Skeletal muscle satellite cell (primary cell): ENCODE results near the gene ASTE1.

ENCODE experiments used
- H3K27me3 ChIP-seq: 2 replicates; pipeline ENCODE4 v1.7.0; 2013; ENCODE audit warnings: low read length; ENCODE audit not compliant: control insufficient read depth, insufficient read depth
- H3K36me3 ChIP-seq: 2 replicates; pipeline ENCODE4 v1.7.0; 2013; ENCODE audit warnings: mild to moderate bottlenecking, control low read depth, low read length; ENCODE audit not compliant: insufficient read depth
- H3K4me1 ChIP-seq: 2 replicates; pipeline ENCODE4 v1.7.0; 2013; ENCODE audit warnings: low read length; ENCODE audit not compliant: control insufficient read depth, insufficient read depth
- H3K4me2 ChIP-seq: 2 replicates; pipeline ENCODE4 v1.7.0; 2013; ENCODE audit warnings: mild to moderate bottlenecking, low read length
- H3K4me3 ChIP-seq: 2 replicates; pipeline ENCODE4 v1.7.0; 2013; ENCODE audit warnings: low read length
- H3K9ac ChIP-seq: 2 replicates; pipeline ENCODE4 v1.7.0; 2013; ENCODE audit warnings: mild to moderate bottlenecking, low read depth, low read length, moderate library complexity
- H3K9me3 ChIP-seq: replicated peaks from 2 replicates; pipeline ENCODE4 v1.7.0; 2013; ENCODE audit warnings: mild to moderate bottlenecking, control low read depth, low read length

Gene ASTE1

GRCh38 chr3:131007256-131007655 lies 19.4 kb downstream of the ASTE1 start:
- no peaks in the 10 kb centered on the region for H3K27me3 ChIP-seq
- H3K9ac ChIP-seq: no peak overlapping the region
- H3K9me3 ChIP-seq: no peaks in the 10 kb centered on the region
- H3K4me2 ChIP-seq: no peak overlapping the region
- peaks cover 36% of the 10 kb centered on the region for H3K36me3 ChIP-seq
- no peaks in the 10 kb centered on the region for H3K4me1 ChIP-seq
- H3K4me3 ChIP-seq: no peak overlapping the region

GRCh38 chr3:131004603-131005002 lies 22.0 kb downstream of the ASTE1 start:
- Histone ChIP-seq H3K4me1 (no peaks in the 10 kb centered on the region), H3K27me3 (no peaks in the 10 kb centered on the region), H3K36me3 (peaks cover 32% of the 10 kb centered on the region), H3K9ac (no peak overlapping the region), H3K4me3 (no peak overlapping the region), H3K9me3 (no peaks in the 10 kb centered on the region), H3K4me2 (no peak overlapping the region)

GRCh38 chr3:131001071-131001470 lies 25.6 kb downstream of the ASTE1 start:
- Histone ChIP-seq H3K27me3 (no peaks in the 10 kb centered on the region), H3K9me3 (no peaks in the 10 kb centered on the region), H3K9ac (no peak overlapping the region), H3K4me2 (no peak overlapping the region), H3K36me3 (peaks cover 50% of the 10 kb centered on the region), H3K4me3 (no peak overlapping the region), H3K4me1 (no peaks in the 10 kb centered on the region)

- H3K9ac ChIP-seq: no peak overlapping the region
- no peak overlapping the region for H3K4me2 ChIP-seq
- no peaks in the 10 kb centered on the region for H3K4me1 ChIP-seq
- peaks cover 52% of the 10 kb centered on the region for H3K36me3 ChIP-seq
- H3K9me3 ChIP-seq: no peaks in the 10 kb centered on the region
- H3K27me3 ChIP-seq: no peaks in the 10 kb centered on the region
- H3K4me3 ChIP-seq: no peak overlapping the region
These were observed 29.3 kb downstream of the ASTE1 start for GRCh38 chr3:130997289-130997688.

GRCh38 chr3:130992344-130992743 lies 34.3 kb downstream of the ASTE1 start:
- no peak overlapping the region for H3K4me2 ChIP-seq
- H3K4me1 ChIP-seq: no peaks in the 10 kb centered on the region
- H3K9ac ChIP-seq: no peak overlapping the region
- no peaks in the 10 kb centered on the region for H3K27me3 ChIP-seq
- peaks cover 31% of the 10 kb centered on the region for H3K36me3 ChIP-seq
- H3K4me3 ChIP-seq: no peak overlapping the region
- no peaks in the 10 kb centered on the region for H3K9me3 ChIP-seq

- Histone ChIP-seq H3K4me3 (no peak overlapping the region), H3K9me3 (no peaks in the 10 kb centered on the region), H3K36me3 (peaks cover 24% of the 10 kb centered on the region), H3K4me1 (no peaks in the 10 kb centered on the region), H3K27me3 (no peaks in the 10 kb centered on the region), H3K9ac (no peak overlapping the region), H3K4me2 (no peak overlapping the region)
These were observed 35.5 kb downstream of the ASTE1 start for GRCh38 chr3:130991126-130991525.

- H3K9ac ChIP-seq: no peak overlapping the region
These were observed 36.3 kb downstream of the ASTE1 start for GRCh38 chr3:130990282-130990681.

GRCh38 chr3:130981469-130981868 lies 45.2 kb downstream of the ASTE1 start:
- peaks cover 11% of the 10 kb centered on the region for H3K36me3 ChIP-seq
- no peak overlapping the region for H3K4me2 ChIP-seq

More at GRCh38 chr3:130990282-130990681, 36.3 kb downstream of the ASTE1 start:
- no peaks in the 10 kb centered on the region for H3K4me1 ChIP-seq
- no peaks in the 10 kb centered on the region for H3K27me3 ChIP-seq
- H3K36me3 ChIP-seq: peaks cover 24% of the 10 kb centered on the region
- no peak overlapping the region for H3K4me3 ChIP-seq
- H3K9me3 ChIP-seq: no peaks in the 10 kb centered on the region
- H3K4me2 ChIP-seq: no peak overlapping the region

GRCh38 chr3:130979117-130979516 lies 47.5 kb downstream of the ASTE1 start:
- no peak overlapping the region for H3K9ac ChIP-seq
- no peak overlapping the region for H3K4me3 ChIP-seq
- no peaks in the 10 kb centered on the region for H3K27me3 ChIP-seq
- H3K9me3 ChIP-seq: no peaks in the 10 kb centered on the region
- peak overlapping the region; percentile 22 for H3K4me2 ChIP-seq
- peaks cover 14% of the 10 kb centered on the region for H3K4me1 ChIP-seq
- peaks cover 18% of the 10 kb centered on the region for H3K36me3 ChIP-seq

More at GRCh38 chr3:130981469-130981868, 45.2 kb downstream of the ASTE1 start:
- H3K9ac ChIP-seq: no peak overlapping the region
- no peak overlapping the region for H3K4me3 ChIP-seq
- no peaks in the 10 kb centered on the region for H3K27me3 ChIP-seq
- H3K4me1 ChIP-seq: peaks cover 14% of the 10 kb centered on the region
- no peaks in the 10 kb centered on the region for H3K9me3 ChIP-seq

GRCh38 chr3:130976706-130977105 lies 49.9 kb downstream of the ASTE1 start:
- Histone ChIP-seq H3K9ac (no peak overlapping the region), H3K27me3 (no peaks in the 10 kb centered on the region), H3K9me3 (no peaks in the 10 kb centered on the region), H3K4me1 (peaks cover 14% of the 10 kb centered on the region), H3K36me3 (peaks cover 28% of the 10 kb centered on the region), H3K4me2 (no peak overlapping the region), H3K4me3 (no peak overlapping the region)

GRCh38 chr3:130975251-130975650 lies 51.4 kb downstream of the ASTE1 start:
- no peaks in the 10 kb centered on the region for H3K9me3 ChIP-seq
- no peak overlapping the region for H3K4me2 ChIP-seq
- H3K27me3 ChIP-seq: no peaks in the 10 kb centered on the region
- peaks cover 17% of the 10 kb centered on the region for H3K4me1 ChIP-seq
- no peak overlapping the region for H3K9ac ChIP-seq
- peaks cover 31% of the 10 kb centered on the region for H3K36me3 ChIP-seq
- no peak overlapping the region for H3K4me3 ChIP-seq

GRCh38 chr3:130974201-130974600 lies 52.4 kb downstream of the ASTE1 start:
- Histone ChIP-seq H3K9ac (no peak overlapping the region), H3K9me3 (no peaks in the 10 kb centered on the region), H3K27me3 (no peaks in the 10 kb centered on the region), H3K4me2 (no peak overlapping the region), H3K4me3 (no peak overlapping the region), H3K4me1 (peaks cover 9% of the 10 kb centered on the region), H3K36me3 (peaks cover 38% of the 10 kb centered on the region)
